Effector memory CD4-positive, alpha-beta T cell (primary cell): ENCODE data around the gene RNF183.
"Not testable (repeated sequence)": the region's sequence is repeated elsewhere in the genome, so short reads cannot be mapped to it uniquely, and the experiment has no call there.

Experiments used
- DNase-seq, 3 donors: peaks; one replicate each; pipeline ENCODE4 v3.0.0-alpha.2; 2020
- H3K27ac ChIP-seq: 2 replicates; pipeline ENCODE4 v1.7.0; 2013; ENCODE audit warnings: mild to moderate bottlenecking, low read length, moderate library complexity; ENCODE audit not compliant: insufficient read depth, poor library complexity, severe bottlenecking
- H3K27me3 ChIP-seq: replicated peaks from 2 replicates; pipeline ENCODE4 v1.7.0; 2013; ENCODE audit warnings: mild to moderate bottlenecking, low read length; ENCODE audit not compliant: insufficient read depth, control insufficient read depth, poor library complexity, severe bottlenecking
- H3K36me3 ChIP-seq: 2 replicates; pipeline ENCODE4 v1.7.0; 2013; ENCODE audit warnings: mild to moderate bottlenecking, low read length, moderate library complexity; ENCODE audit not compliant: control insufficient read depth, insufficient read depth
- H3K4me1 ChIP-seq: 2 replicates; pipeline ENCODE4 v1.7.0; 2013; ENCODE audit warnings: low read length, mild to moderate bottlenecking; ENCODE audit not compliant: control insufficient read depth, insufficient read depth, poor library complexity, severe bottlenecking
- H3K4me3 ChIP-seq: 2 replicates; pipeline ENCODE4 v1.7.0; 2013; ENCODE audit warnings: low read length, low read depth, mild to moderate bottlenecking; ENCODE audit not compliant: insufficient read depth, poor library complexity, severe bottlenecking
- H3K9me3 ChIP-seq: 2 replicates; pipeline ENCODE4 v1.7.0; 2013; ENCODE audit warnings: mild to moderate bottlenecking, low read length, moderate library complexity; ENCODE audit not compliant: control insufficient read depth

The RNF183 gene

DNA sequence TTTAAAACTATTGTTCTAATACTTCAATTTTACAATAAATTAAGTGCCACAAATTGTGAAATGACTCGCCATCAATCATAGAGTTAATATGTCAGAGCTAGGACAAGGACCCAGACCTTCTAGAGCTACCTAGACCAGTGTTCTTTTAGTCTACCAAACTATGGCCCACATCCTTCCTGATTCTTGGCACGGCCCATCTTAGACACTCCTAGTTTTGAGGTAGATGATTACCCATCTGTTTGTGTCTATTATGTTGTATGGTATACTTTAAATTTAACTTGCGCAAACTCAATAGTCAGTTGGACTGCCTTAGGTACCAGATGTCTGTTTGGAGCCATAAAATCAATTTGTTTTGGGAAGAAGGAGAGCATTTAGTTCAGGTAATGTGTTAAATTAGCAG, 45.3 kb downstream of the RNF183 start:
- Histone ChIP-seq H3K9me3 (no peaks in the 10 kb centered on the region), H3K4me3 (no peak overlapping the region), H3K27me3 (no peaks in the 10 kb centered on the region), H3K27ac (no peak overlapping the region), H3K36me3 (no peaks in the 10 kb centered on the region), H3K4me1 (no peaks in the 10 kb centered on the region)
- no peak for DNase-seq

DNA sequence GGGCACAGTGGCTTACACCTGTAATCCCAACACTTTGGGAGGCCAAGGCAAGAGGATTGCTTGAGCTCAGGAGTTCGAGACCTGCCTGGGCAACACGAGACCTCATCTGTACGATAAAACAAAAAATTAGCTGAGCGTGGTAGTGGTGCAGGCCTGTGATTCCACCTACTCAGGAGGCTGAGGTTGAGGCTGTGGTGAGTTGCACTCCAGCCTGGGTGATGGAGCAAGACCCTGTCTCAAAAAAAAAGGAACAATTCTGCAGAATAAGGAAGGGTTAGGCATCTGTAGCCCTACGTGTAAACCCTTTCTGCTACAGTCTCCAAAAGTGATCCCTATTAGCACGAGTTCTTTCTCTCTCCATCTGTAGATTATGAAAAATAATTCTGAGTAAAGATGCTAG, 47.7 kb downstream of the RNF183 start:
- no peaks in the 10 kb centered on the region for H3K4me1 ChIP-seq
- no peak overlapping the region for H3K27ac ChIP-seq
- no peak for DNase-seq
- no peak overlapping the region for H3K4me3 ChIP-seq
- no peaks in the 10 kb centered on the region for H3K9me3 ChIP-seq
- H3K36me3 ChIP-seq: no peaks in the 10 kb centered on the region
- H3K27me3 ChIP-seq: no peaks in the 10 kb centered on the region

DNA sequence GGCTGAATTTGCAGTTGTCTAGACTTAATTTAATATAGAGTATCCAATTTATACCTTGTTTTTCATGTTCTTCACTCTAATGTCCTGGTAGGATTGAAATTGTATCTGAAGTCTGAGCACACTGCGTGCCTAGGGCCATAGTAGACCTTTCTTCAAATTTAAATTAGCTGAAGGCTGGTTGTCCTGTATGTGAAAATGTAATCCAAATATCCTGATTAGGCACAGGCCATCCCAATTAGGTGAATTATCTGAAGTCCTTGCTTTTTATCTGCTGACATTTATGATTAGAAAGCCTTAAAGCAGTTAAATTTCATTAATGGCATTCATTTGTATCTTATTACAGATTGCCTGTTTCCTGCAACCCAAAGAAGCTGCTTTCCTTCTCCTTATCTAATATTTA, 48.2 kb downstream of the RNF183 start:
- no peaks in the 10 kb centered on the region for H3K36me3 ChIP-seq
- H3K27ac ChIP-seq: no peak overlapping the region
- no peaks in the 10 kb centered on the region for H3K27me3 ChIP-seq
- H3K4me1 ChIP-seq: no peaks in the 10 kb centered on the region
- H3K9me3 ChIP-seq: no peaks in the 10 kb centered on the region
- H3K4me3 ChIP-seq: no peak overlapping the region
- DNase-seq: no peak

DNA sequence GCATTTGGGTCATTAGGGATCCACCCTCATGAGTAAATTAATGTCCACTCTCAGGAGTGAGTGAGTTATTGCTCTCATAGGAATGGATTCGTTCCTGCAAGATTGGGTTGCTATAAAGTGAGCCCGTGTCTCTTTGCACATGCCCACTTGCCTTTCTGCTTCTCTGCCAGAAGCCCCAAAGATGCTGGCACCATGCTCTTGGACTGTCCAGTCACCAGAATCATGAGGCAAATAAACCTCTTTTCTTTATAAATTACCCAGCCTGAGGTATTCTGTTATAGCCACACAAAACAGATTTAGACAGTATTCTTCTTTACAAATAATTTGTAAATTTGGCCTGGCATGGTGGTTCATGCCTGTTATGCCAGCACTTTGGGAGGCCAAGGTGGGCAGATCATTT, 52.4 kb downstream of the RNF183 start:
- Histone ChIP-seq H3K27me3 (no peaks in the 10 kb centered on the region), H3K27ac (no peak overlapping the region), H3K36me3 (no peaks in the 10 kb centered on the region), H3K4me1 (no peaks in the 10 kb centered on the region), H3K9me3 (no peaks in the 10 kb centered on the region), H3K4me3 (no peak overlapping the region)
- DNase-seq: no peak

DNA sequence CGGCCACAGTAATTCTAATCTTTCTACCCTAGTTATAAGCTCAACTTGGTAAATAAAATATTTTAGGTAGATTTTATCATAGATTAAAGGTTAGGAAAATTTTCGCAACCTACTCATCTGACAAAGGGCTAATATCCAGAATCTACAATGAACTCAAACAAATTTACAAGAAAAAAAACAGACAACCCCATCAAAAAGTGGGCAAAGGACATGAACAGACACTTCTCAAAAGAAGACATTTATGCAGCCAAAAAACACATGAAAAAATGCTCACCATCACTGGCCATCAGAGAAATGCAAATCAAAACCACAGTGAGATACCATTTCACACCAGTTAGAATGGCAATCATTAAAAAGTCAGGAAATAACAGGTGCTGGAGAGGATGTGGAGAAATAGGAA, 53.5 kb downstream of the RNF183 start:
- not testable (repeated sequence) for H3K27me3 ChIP-seq, DNase-seq, H3K27ac ChIP-seq, H3K36me3 ChIP-seq, H3K4me3 ChIP-seq, H3K9me3 ChIP-seq, H3K4me1 ChIP-seq

DNA sequence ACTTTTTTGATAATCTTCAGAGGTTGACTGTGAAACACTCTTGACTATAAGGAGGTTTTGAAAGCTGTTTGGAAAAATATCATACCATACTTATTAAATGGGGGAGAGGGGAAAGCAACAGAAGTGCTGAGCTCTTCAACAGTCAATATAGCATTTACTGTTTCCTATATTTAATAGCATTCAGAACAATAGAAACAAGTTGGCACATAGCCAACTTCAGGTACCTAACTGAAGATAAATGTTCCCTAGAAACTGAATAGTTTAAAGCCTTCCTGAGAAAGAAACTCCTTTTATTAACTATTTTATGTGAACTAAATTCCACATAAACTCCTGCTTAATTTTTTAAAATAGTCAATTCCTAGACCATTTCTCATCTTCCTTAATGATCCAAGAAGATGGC, 55.5 kb downstream of the RNF183 start:
- DNase-seq: no peak
- H3K9me3 ChIP-seq: no peaks in the 10 kb centered on the region

More for the DNA sequence above, 55.5 kb downstream of the RNF183 start:
- Histone ChIP-seq H3K36me3 (no peaks in the 10 kb centered on the region), H3K4me3 (no peak overlapping the region), H3K27ac (no peak overlapping the region), H3K27me3 (no peaks in the 10 kb centered on the region), H3K4me1 (no peaks in the 10 kb centered on the region)
